IPS-18c (cell line): ENCODE measurements around the gene TRAK1.

ENCODE experiments used
- H3K4me3 ChIP-seq: 2 replicates; pipeline ENCODE4 v1.7.0; 2013; ENCODE audit warnings: low read depth, mild to moderate bottlenecking, low read length, moderate library complexity; ENCODE audit not compliant: insufficient read depth
- H3K9me3 ChIP-seq: one replicate; pipeline ENCODE4 v1.6.1; 2013; ENCODE audit warnings: mild to moderate bottlenecking, low read length, moderate library complexity; ENCODE audit not compliant: control insufficient read depth, insufficient read depth

TRAK1 gene

DNA sequence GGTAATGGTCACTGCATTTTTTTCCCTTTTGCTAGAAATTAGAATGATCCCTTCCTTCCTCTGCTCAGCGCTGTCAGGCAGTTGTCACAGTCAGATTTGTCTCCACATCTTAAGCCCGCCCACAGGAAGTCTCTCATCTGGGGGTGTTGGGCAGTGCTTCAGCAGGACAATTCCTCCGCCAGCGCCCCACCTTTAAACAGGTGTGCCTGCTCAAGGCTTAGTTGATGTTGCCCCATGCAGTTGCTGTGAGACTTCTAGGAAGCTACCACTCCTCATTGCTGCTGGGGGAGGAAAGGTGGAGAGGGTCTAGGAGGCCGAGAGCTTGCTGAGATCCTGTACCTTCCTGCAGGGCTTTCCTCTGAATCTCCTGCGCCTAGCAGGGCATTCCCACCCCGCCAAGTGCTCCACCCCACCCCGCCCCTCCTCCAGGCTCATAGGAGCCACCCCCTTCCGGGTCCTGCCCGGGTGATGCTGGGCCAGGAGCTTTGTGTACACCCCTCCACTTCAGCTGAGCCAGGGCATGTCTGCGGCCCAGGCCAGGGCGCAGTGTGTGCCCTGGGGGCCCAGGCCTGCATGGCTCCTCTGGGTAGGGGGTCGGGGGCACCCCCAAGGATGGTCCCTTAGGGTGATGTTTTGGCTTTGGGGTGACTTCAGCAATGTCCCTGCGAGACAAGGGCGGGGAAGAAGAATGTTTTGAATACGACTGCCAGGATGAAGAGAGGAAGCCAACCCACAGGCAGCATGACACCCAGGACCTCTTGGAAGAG lies 68.7 kb downstream of the TRAK1 start:
- Histone ChIP-seq H3K4me3 (peak overlapping the region; percentile 51), H3K9me3 (no peaks in the 10 kb centered on the region)

DNA sequence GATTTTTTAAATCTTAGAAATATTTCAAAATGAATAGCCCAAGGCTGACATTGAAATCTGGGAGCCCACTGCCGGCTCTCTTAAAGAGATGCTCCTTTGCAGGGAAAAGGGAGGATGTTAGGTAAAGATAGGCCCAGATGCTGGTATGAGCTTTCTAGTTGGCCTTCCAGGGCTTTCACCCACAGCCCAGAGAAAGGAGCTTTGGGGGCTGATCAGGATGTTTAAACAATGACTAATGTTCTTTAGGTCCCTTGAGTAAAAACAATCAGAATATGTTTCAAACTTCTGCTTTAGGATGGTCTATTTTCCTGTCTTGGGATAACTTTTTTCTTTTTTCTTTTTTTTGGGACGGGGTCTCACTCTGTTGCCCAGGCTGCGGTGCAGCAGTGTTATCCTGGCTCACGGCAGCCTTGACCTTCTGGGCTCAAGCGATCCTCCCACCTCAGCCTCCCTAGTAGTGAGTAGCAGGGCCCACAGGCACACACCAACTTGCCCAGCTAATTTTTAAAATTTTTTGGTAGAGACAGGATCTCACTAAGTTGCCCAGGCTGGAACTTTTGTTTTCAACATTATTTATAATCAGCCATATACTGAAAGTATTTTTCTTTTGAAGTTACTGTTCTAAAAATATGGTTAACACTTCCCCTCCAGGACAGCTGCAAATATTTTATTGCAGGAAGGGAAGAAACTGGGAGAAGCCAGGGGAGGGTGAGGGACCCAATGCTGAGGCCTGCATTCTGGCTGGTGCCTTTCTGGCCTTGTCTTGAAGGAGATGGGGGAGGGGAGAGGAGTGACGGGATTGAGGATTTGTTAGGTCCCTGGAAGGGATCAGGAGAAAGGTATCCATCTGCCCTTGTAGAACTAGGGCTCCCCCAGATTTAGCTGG lies 70.1 kb downstream of the TRAK1 start:
- H3K4me3 ChIP-seq: no peak overlapping the region
- H3K9me3 ChIP-seq: no peaks in the 10 kb centered on the region

DNA sequence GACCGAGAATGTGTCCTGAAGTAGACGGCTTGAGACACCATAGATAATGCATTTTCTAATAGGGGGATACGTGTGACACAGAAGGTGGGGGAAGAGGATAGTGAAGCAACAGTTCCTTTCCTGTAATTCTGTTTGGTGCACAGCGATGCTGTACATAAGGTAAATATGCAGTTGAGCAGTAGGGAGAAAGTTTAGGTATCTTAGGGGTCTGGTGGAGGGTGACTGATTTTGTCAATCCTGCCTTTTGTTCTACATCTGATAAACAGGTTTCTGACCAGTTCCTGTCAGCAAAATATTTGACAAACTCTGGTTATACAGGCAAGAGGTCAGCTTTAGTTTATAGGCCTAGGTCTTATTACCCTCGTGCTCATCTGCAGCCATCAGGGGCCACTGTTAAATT lies 71.3 kb downstream of the TRAK1 start:
- no peaks in the 10 kb centered on the region for H3K9me3 ChIP-seq
- H3K4me3 ChIP-seq: no peak overlapping the region

DNA sequence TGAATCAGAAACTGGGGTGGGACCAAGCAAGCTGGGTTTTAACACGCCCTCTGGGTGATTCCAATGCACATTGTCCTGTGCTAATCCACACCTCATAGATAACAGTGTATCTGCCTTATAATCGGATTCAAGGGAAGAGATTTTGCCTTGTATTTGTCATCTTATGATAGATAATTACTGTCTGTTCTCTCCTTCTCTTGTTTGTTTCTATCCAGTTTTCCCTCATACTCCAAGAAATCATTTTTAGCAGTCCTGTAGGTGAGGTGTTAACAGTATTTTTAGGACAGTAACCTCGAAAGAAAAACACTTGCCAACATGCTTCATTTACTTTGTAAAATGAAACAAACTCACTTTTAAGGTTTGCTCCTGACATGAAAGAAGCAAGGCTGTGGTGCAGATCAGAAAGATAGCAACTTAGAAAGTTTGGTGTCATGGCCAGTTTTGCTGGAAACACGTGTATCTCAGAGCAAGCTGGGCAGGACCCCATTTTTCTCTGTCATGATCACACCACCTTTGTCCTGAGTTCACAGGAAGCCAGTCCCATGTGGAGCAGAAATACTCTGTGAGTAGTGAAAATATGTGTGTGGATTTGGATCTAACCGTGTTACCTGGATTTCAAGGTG lies 72.6 kb downstream of the TRAK1 start:
- no peak overlapping the region for H3K4me3 ChIP-seq
- no peaks in the 10 kb centered on the region for H3K9me3 ChIP-seq

DNA sequence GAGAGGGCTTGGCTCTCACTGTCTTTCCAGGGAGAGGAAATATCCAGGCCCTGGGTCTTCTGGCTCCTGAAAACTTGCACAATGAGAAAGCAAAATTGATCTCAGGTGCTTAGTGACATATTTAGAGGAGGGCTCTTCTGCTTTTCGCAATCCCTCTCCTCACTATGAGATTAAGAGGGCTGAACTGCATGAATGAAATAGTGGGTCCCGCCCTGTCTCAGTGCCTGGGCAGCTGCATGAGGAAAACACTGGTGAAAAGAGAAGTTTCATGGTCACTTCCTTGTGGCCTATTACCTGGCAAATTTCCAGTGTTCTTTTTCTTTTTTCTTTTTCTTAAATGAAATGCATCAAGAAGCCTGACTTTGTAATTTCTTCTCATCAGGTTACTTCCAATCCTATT lies 73.5 kb downstream of the TRAK1 start:
- Histone ChIP-seq H3K4me3 (no peak overlapping the region), H3K9me3 (no peaks in the 10 kb centered on the region)

DNA sequence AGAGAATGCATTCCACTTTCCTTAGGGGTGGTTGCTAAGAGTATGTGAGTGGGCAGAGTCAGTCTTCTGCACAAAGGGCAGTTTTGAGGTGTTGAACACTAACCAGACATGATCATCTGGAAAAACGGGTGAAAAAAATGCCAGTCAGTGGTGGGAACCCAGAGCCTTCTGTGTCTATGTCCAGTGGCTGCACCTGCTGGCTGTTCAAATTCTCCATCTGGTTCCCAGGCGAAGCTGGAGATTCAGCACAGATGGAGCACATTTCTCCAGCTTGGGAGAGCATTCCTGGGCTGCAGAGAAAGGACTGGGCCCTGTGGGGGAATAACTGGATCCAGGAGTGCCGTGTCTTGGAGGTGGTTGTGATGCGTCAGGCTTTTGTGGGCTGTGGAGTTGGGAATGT lies 74.1 kb downstream of the TRAK1 start:
- no peak overlapping the region for H3K4me3 ChIP-seq

DNA sequence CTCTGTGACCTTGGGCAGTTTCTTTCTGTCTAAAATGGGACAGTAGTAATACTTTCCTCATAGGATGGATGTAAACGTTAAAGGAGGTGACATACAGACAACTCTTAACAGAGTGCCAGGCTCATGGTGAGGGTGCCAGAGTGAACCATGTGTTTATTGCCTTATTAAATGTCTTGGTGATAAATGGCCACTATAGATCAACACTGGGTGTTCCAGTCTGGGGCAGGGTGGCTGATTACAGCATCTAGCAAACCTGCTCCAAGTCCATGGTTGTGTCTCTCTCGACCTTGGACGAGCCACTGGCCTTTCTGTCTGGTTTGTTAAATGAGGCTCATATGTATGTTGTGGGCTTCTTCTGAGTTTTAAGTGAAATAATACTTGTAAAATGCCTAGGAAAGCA lies 75.1 kb downstream of the TRAK1 start:
- H3K9me3 ChIP-seq: no peaks in the 10 kb centered on the region
- no peak overlapping the region for H3K4me3 ChIP-seq

More for the DNA sequence above, 74.1 kb downstream of the TRAK1 start:
- no peaks in the 10 kb centered on the region for H3K9me3 ChIP-seq

DNA sequence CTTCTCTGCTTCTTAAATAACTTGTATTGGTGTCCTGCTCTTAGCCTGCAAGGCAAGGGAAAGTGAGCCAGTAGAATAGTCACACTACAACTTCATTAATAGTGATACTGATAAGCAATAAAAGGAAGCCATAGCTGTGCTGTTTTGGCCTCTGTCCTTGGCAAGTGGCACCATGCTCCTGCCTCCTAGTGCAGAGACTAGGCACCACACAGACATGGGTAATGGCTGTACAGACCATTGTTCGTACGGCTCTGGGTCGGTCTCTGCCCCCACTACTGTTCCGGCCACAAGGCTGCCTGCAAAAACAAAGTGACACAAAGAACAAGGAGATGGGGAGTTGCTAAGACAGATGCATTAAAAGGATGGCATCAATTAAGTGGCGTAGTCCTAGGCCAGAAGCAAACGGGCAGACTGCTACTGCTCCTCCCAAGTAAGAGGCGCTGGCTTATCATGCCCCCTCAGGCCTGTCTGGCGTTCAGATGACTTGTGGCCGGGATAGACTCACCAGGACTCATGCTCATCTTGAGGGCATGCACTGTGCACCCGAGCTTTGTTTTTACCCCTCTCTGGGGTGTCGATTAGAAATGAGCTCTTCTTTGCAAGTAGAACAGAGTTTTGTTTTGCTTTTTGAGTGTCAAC lies 75.6 kb downstream of the TRAK1 start:
- Histone ChIP-seq H3K9me3 (no peaks in the 10 kb centered on the region), H3K4me3 (no peak overlapping the region)

DNA sequence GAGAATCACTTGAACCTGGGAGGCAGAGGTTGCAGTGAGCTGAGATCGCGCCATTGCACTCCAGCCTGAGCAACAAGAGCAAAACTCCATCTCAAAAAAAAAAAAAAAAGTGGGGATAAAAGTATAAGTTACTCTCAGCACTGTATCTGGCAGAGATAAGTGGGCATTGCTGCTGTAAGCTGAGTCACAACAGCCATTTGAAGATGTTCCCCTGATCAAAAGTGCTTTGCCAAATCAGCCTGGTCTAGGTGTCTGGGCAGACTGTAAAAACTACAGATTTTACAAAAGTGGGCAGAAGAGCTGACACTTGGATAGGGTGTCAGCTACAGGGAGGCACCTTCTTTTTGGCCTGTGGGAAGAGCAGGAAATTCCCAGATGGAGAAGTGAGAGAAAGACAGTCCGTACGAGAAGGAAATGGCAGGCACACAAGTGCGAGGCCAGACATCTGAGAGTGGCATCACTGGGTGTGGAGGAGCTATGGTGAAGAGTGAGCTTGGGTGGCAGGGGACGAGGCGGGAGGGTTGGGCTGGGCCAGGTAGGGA lies 78.5 kb downstream of the TRAK1 start:
- Histone ChIP-seq H3K9me3 (no peaks in the 10 kb centered on the region), H3K4me3 (no peak overlapping the region)

DNA sequence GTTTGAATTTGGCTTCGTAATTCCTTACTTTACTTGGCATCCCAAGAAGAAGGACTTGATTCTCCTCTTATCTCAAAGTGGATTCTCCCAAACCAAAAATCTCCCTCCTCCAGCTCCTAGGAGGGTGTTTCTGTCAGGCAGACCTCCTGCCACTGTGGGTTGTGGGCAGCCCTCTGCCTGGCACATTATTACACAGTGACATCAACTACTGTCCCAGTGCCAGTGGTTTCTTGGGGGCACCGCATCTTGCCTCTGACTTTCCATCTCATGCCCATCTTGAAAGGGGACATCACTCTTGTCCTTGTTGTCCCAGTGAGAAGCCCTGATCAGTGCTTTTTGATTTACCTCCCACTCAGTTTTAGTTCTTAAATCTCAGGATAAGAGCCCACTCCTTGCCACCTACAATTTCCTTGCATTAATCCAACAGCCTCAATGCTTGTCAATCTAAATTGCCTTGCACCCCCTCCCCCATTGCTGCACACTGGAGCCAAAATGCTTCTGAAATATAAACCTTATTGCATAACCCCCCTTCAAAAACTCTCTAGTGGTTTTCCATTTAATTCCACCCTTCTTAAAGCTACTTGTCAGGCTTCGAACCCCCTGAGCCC lies 81.0 kb downstream of the TRAK1 start:
- no peak overlapping the region for H3K4me3 ChIP-seq
- H3K9me3 ChIP-seq: no peaks in the 10 kb centered on the region

DNA sequence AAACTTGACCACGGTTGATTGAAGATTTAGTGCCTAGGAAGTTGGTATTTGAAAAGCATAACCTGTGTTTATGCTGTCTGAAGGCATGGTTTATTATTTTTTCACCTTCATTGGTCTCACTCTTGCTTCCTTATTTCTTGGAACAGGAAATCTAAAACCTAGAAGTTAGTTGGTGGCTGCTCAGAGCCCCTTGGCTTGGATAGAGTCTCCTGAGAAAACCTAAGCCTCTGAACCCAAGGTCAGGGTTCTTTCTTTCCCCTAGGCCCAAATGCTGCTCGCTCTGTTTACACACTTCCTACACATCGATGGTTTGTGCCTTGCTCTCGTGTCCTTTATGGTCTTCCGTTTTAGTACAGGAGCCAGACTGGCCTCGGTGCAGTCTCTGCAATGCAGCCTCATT lies 82.2 kb downstream of the TRAK1 start:
- no peak overlapping the region for H3K4me3 ChIP-seq
- no peaks in the 10 kb centered on the region for H3K9me3 ChIP-seq

DNA sequence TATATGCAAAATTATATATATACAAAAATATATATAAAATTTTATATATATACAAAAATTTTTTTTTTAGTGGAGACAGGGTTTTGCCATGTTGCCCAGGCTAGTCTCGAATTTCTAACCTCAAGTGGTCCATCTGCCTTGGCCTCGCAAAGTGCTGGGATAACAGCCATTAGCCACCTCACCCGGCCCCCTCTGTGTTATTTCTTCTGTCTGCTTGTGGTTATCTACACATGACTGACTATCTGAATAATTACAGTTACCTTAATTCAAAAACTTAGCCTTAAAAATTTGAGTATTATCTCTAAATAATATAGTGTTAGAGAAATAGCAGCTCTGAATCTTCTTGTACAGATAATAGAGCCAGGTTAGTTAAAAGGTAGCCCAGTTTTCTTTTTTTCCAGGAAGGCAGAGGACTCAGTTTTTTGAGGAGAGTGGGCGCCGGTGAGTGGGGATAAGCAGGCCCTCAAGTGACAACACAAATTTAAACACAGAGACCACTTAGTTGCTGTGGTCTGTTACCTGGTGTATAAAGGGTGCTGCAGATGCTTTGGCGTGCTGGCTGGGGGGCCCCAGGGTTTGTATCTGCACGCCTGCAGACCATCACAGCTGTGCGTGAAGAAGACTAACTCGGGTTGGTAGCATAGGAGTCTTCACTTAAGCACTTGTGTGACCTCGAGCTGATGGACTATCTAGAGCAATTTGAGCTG lies 83.7 kb downstream of the TRAK1 start:
- H3K4me3 ChIP-seq: no peak overlapping the region
- no peaks in the 10 kb centered on the region for H3K9me3 ChIP-seq

DNA sequence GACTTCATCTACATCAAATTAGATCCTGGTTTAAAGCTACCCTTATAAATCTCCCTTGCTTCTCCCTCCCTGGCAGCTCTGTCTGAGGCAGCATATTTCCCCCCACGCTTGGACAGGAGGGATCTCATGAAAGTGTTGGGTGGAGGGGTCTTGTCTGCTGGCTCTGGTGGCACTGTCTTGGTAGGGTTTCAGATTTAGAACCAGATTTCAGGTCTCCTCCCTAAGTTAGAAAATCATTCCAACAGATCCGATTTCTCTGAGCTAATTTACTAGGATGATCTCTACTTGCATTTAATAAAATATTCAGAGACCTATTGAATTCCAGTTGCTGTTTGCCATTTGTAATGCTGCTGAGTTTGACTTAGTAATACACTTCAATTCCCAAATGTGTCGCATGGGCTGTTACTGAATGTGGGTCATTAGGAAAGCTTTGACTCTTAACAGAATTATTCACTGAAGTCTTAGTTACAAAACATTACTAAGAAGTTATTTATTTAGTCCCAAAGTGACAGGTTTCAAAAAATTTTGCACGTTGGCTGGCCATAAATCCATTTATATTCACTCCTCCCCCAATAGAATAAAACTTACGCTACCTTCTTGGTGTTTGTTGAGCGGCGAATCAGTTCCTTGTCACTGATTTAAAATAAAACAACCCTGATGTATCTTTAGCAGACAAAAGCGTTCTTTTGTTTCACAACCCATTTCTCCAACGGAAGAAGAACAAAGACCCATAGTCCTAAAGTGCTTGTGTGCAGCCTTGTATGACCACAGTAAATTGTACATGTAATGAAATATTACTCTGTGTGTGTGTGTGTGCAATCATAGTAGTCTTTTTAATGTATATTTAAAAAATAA lies 84.5 kb downstream of the TRAK1 start:
- no peak overlapping the region for H3K4me3 ChIP-seq
- no peaks in the 10 kb centered on the region for H3K9me3 ChIP-seq

DNA sequence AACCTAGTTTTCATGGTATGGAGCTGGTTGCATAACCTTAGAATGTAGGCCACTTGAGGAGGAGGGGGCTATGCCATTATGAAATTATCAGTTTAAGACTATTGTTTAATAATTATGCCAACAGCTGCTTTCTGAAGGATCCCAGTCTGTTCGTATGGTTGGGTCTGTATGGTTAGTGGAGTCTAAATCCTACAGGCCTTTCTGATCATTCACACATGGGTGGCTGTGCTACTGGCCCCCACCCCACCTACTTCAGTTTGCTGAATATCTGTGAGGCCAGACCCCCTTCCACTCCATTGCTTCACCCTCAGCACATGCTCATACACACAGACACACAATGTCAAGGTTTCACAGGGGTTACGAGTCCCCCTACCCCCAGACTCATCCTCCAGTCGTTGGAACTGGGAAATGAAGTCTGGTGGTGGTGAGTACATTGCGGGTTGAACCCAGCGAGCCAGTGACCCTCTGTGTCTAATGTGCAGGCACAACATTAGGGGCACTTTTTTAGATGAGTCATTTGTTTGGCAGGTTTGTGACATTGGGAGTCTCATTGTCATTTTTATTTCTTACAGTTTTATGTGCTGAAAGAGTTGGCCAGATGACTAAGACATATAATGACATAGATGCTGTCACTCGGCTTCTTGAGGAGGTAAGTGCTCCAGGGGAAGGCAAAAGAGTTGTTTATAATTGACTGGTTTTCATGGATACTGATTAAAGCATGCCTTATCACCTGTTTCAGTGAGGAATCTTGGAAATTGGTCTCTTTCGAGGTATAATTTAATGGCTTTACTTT lies 85.3 kb downstream of the TRAK1 start:
- H3K4me3 ChIP-seq: no peak overlapping the region
- no peaks in the 10 kb centered on the region for H3K9me3 ChIP-seq
